Activated naive CD4-positive, alpha-beta T cell treated with Interleukin-2 at 50 U/mL for 16 hours (primary cell): Measurements from ENCODE around the gene AFM.

ENCODE experiments used
- DNase-seq: peaks from one replicate; pipeline ENCODE4 v3.0.0-alpha.2; 2020

Gene AFM, protein sequence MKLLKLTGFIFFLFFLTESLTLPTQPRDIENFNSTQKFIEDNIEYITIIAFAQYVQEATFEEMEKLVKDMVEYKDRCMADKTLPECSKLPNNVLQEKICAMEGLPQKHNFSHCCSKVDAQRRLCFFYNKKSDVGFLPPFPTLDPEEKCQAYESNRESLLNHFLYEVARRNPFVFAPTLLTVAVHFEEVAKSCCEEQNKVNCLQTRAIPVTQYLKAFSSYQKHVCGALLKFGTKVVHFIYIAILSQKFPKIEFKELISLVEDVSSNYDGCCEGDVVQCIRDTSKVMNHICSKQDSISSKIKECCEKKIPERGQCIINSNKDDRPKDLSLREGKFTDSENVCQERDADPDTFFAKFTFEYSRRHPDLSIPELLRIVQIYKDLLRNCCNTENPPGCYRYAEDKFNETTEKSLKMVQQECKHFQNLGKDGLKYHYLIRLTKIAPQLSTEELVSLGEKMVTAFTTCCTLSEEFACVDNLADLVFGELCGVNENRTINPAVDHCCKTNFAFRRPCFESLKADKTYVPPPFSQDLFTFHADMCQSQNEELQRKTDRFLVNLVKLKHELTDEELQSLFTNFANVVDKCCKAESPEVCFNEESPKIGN

DNA sequence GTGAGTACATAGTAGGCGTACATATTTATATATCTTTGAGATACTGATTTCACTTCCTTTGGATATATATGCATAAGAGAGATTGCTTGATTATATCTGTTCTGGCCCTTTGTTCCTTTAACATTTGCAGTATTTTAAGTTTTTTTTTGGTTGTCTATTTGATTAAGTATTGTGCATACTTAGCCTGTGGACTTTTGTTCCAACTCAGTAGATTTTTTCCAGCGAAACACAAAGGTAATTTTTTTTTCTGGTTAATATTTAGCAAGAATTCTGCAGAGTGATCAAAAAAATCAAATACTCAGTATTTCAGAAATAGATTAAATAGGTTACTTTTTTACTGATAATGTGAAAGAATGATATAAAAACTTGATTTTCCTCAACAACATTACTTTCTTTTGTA is at the start of gene AFM:
Gene AFM (plus strand): TSS at position 388 of the 400 bp plus-strand sequence. CDS start 31 bp downstream, outside the sequence.
- no peak for DNase-seq

DNA sequence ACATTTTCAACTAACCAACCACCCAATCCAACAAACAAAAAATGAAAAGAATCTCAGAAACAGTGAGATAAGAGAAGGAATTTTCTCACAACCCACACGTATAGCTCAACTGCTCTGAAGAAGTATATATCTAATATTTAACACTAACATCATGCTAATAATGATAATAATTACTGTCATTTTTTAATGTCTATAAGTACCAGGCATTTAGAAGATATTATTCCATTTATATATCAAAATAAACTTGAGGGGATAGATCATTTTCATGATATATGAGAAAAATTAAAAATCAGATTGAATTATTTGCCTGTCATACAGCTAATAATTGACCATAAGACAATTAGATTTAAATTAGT is 49.8 kb upstream of the AFM start:
- DNase-seq, result no peak

DNA sequence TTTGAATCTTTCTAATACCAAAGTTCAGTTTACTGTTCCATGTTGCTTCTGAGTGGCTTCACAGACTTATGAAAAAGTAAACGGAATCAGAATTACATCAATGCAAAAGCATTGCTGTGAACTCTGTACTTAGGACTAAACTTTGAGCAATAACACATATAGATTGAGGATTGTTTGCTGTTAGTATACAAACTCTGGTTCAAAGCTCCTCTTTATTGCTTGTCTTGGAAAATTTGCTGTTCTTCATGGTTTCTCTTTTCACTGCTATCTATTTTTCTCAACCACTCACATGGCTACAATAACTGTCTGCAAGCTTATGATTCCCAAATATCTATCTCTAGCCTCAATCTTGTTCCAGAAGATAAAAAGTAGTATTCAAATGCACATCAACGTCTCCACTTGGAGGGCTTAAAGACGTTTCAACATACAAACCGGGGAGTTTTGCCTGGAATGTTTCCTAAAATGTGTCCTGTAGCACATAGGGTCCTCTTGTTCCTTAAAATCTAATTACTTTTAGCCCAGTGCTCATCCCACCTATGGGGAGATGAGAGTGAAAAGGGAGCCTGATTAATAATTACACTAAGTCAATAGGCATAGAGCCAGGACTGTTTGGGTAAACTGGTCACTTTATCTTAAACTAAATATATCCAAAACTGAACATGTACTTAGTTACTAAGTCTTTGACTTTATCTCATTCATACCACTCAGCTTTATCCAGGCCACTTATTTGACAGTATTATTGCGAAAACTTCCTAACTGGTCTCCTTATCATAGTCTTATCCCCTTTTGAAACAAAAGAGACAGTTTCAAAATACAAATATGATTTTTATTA is 49.2 kb upstream of the AFM start:
- no peak for DNase-seq

DNA sequence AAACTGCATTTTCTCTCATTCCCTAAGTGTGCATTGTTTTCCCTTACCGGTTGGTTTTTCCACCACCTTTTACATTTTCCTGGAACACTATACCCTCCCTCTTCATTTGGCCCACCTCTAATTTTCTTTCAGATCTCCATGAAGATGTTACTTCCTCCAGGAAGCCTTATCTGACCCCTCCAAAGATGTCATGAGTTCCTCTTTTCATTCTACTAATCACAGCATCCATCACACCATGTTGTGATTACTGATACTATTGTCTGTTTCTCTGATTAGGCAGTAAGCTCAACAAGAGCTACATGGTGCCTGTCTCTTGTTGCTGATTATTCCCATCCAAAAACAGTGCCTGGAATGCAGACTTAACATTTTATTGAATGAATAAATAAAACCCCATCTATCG is 48.4 kb upstream of the AFM start:
- DNase-seq, result no peak

DNA sequence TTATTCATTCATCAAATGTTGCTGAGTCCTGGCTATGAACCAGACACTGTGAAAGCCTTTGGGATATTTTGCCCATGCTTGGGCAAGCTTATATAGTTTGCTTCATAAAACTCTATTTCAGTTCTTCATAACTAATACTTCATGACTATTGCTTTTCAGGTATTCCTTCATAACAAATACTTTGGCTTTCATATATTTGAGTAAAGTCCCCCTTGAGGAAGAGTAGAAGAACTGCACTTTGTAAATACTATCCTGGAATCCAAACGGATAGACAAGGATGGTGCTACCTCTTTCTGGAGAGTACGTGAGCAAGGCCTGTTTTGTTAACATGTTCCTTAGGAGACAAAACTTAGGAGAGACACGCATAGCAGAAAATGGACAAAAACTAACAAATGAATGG is 47.2 kb upstream of the AFM start:
- DNase-seq, result no peak

DNA sequence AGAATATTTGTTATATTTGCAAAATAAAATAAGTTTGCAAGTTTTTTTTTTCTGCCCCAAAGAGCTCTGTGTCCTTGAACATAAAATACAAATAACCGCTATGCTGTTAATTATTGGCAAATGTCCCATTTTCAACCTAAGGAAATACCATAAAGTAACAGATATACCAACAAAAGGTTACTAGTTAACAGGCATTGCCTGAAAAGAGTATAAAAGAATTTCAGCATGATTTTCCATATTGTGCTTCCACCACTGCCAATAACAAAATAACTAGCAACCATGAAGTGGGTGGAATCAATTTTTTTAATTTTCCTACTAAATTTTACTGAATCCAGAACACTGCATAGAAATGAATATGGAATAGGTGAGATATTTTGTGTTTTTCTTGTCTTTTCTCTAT is 45.6 kb upstream of the AFM start, which contains the start of gene AFP:
Gene AFP (plus strand): TSS at position 238 of the 400 bp plus-strand sequence. CDS start 42 bp downstream, at position 280.
- no peak for DNase-seq

DNA sequence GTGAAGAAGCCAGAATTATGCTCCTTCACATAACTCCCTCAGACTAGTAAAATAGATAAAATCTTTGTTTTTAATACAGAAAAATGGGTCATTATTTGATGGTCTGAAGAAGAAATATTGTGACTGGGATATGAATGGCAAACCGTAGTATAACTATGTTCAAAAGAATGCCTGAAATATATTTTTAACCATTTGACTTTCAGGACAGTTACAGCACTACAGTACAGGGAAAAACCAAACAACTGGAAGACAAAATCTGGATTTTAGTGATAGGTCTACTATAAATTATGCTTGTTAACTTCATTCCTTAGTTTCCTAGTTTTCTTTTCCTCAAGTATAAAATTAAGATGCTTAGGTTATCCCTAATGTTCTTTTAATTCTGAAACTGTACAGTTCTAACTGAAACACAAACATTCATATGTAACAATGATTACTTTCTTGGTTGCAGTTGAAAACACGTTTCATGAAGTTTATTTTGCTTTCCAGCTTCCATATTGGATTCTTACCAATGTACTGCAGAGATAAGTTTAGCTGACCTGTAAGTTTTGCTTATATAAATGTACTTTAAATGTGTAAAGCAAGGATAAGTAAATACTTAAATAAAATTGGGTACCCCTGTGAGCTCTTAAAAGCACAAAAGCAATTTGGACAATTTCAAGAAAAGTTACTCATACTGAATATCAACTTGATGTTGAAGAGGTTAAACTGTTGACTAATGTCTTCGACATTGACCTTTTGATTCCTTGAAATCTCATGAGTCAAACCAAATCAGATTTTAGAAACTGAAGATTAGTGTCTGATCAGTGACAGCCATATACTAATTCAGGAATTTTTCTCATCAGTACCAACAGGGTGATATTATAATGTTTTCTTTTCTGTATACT is 44.6 kb upstream of the AFM start:
- DNase-seq, result no peak

DNA sequence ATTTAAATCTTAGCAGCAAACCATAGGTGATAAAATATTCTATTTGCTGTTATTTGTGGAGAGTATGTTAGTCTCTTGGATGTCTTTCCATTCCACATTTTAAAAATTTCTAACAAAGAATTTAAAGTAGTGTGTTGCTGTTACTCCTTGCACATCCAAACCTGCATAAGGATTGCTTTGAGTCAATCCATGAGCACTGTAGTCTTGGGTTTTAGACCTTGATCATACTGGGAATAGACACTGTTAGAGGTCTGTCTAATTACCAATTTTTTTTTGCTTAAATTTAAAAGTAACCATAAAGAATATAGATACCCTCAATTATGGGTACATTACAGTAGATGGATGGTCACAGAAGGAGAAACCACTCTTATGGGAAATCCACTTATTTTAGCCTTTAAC is 44.0 kb upstream of the AFM start:
- no peak for DNase-seq

DNA sequence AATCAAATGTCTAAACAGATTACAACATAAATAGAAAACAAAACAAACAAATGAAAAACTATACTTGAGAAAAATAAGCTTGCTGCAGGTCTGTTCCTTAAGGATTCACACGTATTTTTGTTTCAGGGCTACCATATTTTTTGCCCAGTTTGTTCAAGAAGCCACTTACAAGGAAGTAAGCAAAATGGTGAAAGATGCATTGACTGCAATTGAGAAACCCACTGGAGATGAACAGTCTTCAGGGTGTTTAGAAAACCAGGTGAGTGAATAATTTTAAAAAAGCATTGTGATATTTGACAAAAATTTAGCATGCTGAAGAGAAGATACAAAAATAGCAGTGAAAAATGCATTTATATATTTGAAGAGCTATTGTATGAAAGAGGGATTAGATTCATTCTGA is 43.5 kb upstream of the AFM start:
- no peak for DNase-seq

DNA sequence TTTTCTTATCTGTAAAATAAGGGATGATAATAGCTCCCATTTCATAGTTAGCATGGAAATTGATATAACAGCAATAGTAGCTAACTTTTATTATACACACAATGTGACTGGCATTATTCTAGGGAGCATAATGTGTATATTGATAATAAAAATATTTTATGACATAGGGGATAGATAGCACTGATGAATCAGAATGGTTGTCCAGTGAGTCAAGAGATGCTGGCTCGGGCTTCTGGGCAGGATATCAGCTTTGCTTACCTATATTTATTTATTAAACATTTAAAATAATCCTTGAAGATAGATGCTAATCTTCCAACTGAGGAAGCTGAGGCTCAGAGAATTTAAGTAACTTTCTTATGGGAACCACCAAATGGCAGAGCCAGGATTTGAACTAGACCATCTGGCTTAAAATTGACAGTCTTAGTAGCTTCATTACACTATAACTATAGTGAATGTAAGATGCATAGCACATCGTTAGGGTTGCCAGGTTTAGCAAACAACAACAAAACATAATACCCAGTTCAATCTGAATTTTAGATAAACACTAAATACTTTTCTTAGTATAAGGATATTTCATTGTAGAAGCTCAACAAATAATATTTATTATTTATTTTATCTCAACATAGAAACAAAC is 42.8 kb upstream of the AFM start:
- no peak for DNase-seq

DNA sequence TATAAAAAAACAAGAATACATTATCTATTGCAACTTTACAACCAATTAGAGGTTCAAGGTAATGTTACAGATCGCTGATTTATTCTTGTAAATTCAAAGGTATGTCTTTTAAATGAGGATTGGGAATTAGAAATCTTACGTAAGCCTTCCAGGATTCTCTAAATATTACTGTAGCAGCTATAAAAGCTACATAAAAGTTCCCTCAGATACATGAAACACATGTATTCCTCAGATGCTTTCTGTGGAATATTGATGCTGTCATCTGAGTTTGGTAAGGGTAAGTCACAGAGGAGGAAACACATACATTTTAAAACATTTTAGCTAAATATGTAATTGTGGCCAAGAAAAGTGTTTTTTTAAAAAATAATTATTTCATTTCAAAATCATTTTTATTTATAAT is 42.1 kb upstream of the AFM start:
- no peak for DNase-seq

DNA sequence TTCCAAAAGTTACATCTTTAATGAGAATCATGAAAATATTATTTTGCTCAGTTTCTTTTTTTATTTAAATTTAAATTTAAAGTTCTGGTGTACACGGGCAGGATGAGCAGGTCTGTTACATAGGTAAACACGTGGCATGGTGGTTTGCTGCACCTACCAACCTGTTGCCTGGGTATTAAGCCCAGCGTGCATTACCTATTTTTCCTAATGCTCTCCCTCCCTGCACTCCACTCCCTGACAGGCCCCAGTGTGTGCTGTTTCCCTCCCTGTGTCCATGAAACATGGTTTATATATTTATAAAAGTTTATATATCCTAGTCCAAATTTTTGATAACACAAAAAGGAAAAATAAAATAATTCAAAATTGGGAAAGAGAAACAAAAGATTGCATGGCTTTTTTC is 41.6 kb upstream of the AFM start:
- DNase-seq, result no peak

DNA sequence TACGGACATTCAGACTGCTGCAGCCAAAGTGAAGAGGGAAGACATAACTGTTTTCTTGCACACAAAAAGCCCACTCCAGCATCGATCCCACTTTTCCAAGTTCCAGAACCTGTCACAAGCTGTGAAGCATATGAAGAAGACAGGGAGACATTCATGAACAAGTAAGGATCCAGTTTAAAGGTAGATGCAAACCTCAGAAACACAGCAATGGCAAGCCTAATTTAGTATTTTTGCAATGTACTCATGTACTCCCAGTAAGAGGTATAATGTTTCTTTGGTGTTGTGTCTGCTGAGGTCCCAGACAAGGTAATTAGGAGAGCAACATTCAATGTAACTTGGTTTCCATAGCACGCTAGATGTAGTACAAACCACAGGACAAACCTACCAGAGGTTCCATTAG is 40.9 kb upstream of the AFM start:
- DNase-seq, result no peak

DNA sequence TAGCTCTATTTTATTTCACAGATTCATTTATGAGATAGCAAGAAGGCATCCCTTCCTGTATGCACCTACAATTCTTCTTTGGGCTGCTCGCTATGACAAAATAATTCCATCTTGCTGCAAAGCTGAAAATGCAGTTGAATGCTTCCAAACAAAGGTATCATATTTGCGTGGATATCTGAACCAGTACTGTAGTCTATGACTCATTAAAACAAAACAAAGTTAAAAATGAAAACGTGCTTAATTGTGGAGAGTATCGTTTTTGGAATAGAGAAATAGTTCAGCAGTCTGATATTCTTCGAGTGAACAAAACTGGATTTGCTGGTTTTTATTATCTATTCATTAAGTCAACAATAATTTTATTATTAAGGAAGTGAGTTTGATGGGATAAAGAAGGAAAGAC is 39.3 kb upstream of the AFM start:
- DNase-seq, result no peak

DNA sequence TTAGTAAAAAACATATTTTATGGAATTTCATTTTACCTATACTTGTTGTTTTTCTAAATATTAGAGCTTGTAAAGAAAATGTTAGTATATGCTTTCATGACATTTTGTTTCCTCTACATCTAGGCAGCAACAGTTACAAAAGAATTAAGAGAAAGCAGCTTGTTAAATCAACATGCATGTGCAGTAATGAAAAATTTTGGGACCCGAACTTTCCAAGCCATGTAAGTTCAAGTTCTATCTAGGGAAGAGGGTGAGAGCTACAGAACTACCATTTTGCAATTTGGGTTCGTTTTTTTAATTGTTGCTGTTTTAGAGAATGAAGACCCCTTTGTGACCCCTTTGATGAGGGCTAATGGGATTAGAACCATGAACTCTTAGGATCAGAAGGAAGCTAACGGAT is 38.3 kb upstream of the AFM start:
- DNase-seq, result no peak

DNA sequence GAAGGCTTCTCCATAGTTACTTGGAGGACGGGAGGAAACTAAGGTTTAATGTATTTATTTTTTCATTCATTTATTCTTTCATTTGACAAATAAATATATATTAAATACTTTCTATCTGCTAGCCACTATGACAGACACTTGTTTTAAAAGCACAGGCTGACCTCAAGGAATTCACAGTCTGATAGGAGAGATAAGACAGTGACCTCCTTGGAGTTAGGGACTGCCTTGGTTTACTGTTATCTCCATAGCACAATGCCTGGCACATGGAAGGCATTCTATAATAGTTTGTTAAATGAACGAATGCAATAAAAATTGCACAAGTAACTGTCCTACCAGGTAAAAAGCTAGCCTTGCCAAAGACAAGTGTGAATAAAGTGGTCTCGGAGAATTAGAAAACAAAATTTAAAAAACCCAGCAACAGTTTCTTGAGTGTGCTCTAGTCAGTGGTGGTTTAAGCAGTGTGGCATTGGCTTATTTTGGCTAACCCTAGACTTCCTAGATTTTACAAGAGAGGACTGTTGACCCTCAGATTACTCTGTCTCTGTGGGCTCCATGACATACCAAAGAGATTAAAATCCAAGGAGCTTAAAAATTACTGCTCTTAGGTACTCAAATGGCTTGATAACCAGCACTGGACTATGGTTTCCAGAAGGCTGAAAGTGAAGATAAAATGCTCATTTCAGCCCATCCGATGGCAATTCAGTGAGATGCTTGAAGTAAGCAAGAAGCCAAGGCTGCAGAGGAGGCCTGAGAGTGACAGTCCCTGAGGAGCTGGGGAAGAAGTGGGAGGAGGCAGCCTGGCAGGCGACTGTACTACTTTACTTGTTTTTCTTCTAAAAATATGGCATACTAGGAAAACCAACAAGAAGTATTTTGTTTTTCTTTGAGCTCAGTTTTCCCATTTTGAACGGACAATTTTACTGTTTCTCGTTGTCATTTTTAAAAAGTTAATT is 35.9 kb upstream of the AFM start:
- no peak for DNase-seq

DNA sequence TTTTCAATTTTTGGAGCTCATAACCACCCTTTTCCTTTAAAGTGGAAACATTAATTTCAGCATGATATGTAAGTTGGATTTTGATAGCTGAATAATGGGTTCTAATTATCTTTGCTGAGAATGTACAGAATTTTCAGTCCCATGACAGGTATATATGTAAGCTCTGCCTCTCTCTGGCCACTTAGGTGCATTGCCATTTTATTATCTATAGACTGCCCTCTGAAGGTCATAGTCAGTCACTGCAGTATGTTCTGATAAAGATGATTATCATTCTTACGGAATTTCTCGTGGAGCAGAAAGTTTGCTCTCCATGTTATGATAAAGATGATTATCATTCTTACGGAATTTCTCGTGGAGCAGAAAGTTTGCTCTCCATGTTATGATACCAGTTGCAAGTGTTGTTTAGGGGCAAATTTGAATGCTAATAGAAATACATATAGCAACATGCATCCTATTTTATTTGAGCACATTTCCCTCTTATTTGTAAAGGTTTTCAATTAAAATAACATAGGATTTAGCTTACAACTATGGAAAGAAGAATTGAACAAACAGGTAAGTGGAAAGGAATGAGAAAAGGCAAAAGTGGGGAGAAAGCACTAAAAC is 35.1 kb upstream of the AFM start:
- DNase-seq, result no peak

DNA sequence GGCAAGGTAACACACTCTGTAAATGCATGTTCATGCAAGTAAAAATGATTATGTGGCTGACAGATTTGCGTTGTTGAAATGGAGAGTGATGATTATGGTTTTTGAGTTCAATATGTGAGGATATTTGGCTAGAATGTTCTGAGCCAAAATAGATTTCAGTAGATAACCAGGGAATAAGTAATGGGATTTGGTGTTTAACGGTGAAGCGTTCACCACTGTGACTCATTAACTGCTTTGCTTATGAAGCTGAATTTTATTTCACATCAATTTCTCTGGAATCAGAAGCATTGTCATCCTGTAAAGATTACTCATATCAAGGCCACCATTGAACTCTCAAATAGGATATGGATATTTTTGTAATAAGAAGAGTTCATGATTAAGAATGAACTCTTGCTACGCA is 33.9 kb upstream of the AFM start:
- no peak for DNase-seq

DNA sequence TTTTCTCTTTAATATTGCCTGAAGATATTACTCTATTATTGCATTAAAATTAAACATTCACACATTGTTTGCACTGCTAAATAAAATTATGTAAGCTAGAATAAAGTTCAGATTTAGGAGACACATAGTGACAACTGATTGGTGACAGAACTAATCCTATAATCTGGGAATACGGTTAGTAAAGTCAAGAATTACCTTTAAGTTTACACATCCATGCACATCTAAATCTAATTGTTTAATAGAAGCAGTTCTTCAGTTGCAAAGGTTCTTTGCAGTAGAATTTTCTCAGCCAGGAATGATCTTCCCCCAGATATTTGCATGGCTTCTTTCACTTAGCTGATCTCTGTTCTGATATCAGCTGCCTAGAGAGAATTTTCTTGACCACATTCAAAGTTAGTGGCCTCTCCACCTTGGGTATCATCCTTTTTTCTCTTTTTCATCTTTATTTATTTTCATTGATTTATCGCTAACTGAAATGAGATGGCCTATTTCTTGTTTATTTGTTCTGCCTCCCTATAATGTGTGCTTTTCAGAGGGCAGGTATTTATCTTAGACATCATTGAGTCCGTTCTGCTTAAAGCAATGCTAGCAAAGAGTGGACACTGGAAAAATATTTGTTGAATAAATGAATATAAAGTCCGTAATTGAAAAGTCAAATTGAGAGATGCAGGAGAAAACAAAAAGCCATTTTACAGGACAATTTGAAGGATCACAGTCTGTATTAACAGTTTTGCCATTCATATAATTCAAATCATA is 32.9 kb upstream of the AFM start:
- no peak for DNase-seq
